ENCODE results near the gene FAM217B.
"Not testable (repeated sequence)": the region's sequence is repeated elsewhere in the genome, so short reads cannot be mapped to it uniquely, and the experiment has no call there.

FAM217B gene

DNA sequence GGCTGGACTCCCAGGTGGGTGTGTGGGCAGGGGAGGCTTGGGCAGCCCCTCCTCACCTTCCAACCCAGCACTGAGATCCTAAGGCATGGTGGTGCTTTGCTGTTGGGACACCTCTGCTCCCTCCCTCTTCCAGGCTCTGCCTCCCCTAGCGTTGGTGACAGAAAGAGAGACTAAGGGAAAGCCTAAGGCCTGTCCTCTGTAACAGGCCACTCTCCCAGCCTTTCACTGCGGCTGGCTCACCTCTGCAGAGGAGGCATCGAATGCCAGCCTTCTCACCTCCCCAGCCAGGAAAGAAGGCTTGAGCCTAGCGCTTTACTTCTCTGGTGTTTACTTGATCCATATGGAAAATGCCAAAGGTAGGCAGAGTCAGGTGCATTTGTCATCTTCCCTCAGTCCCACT is 14.5 kb downstream of the FAM217B start:
- Histone ChIP-seq H3K4me1 (no peaks in the 10 kb centered on the region), H3K36me3 (ENCODE audit: control insufficient read depth, insufficient read depth, low read length) (no peaks in the 10 kb centered on the region), H3K79me2 (no peaks in the 10 kb centered on the region), H3K9me3 (ENCODE audit: control insufficient read depth, low read length) (no peaks in the 10 kb centered on the region), H3K4me3 (ENCODE audit: low read depth, low read length) (no peak overlapping the region), H3K27me3 (ENCODE audit: control insufficient read depth, insufficient read depth, low read length) (no peaks in the 10 kb centered on the region), H3K9ac (no peak overlapping the region), H3K4me2 (ENCODE audit: low read length) (no peak overlapping the region), H2AFZ (no peak overlapping the region), H3K27ac (no peak overlapping the region)
- TF ChIP-seq CTCF (IDR thresholded peaks at IDR 0.05): no peak

GRCh38 chr20:59955131-59955796 is 15.1 kb downstream of the FAM217B start:
- H3K4me3 ChIP-seq (ENCODE audit: low read depth, low read length): no peak overlapping the region
- no peaks in the 10 kb centered on the region for H3K36me3 ChIP-seq (ENCODE audit: control insufficient read depth, insufficient read depth, low read length)
- no peaks in the 10 kb centered on the region for H3K27me3 ChIP-seq (ENCODE audit: control insufficient read depth, insufficient read depth, low read length)
- H3K9me3 ChIP-seq (ENCODE audit: control insufficient read depth, low read length): no peaks in the 10 kb centered on the region
- H3K4me1 ChIP-seq: no peaks in the 10 kb centered on the region
- H3K4me2 ChIP-seq (ENCODE audit: low read length): no peak overlapping the region
- TF ChIP-seq CTCF (IDR thresholded peaks at IDR 0.05): peak; percentile 18
- H2AFZ ChIP-seq: no peak overlapping the region
- no peak overlapping the region for H3K9ac ChIP-seq
- no peaks in the 10 kb centered on the region for H3K79me2 ChIP-seq
- H3K27ac ChIP-seq: no peak overlapping the region

- not testable (repeated sequence) for H3K4me2 ChIP-seq (ENCODE audit: low read length); H3K4me1 ChIP-seq; H2AFZ ChIP-seq; H3K9ac ChIP-seq; H3K36me3 ChIP-seq (ENCODE audit: control insufficient read depth, insufficient read depth, low read length); H3K4me3 ChIP-seq (ENCODE audit: low read depth, low read length); H3K27ac ChIP-seq; H3K27me3 ChIP-seq (ENCODE audit: control insufficient read depth, insufficient read depth, low read length); H3K79me2 ChIP-seq; H3K9me3 ChIP-seq (ENCODE audit: control insufficient read depth, low read length)
These were observed 17.4 kb downstream of the FAM217B start for GRCh38 chr20:59957568-59957967.

- H3K4me1 ChIP-seq: no peaks in the 10 kb centered on the region
- no peak within 1 kb of the TSS for H3K4me2 ChIP-seq (ENCODE audit: low read length)
- no peaks in the 10 kb centered on the region for H3K9me3 ChIP-seq (ENCODE audit: control insufficient read depth, low read length)
- no peaks in the 10 kb centered on the region for H3K27me3 ChIP-seq (ENCODE audit: control insufficient read depth, insufficient read depth, low read length)
- no peak within 1 kb of the TSS for H3K9ac ChIP-seq
- H2AFZ ChIP-seq: no peak within 1 kb of the TSS
- no peaks in the 10 kb centered on the region for H3K79me2 ChIP-seq
- H3K36me3 ChIP-seq (ENCODE audit: control insufficient read depth, insufficient read depth, low read length): no peaks in the 10 kb centered on the region
- H3K4me3 ChIP-seq (ENCODE audit: low read depth, low read length): no peak within 1 kb of the TSS
- no peak for TF ChIP-seq CTCF (IDR thresholded peaks at IDR 0.05)
- H3K27ac ChIP-seq: no peak within 1 kb of the TSS
These were observed 17.9 kb downstream of the FAM217B start, which contains the start of gene CDH26 for GRCh38 chr20:59958123-59958522. CDH26 (plus strand) TSS chr20:59958423; CDS start chr20:59958727, 304 bp downstream.

DNA sequence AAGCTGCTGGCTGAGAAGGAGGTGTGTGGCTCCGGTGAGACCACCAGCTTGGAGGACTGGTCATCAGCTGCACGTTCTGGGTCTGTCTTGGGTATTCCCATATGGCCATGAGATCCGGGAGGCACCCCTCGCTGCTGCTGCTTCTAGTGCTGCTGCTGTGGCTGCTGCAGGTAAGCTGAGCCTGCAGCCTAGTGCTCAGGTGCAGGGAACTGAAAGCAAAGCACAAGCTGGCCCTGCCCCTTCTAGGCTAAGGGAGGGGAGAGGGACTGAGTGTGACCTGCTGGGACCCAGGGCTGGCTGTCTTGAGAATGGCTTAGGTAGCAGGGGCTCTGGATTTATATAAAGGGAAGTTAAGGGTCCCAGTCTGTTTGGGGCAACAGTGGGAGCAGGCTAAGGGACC is 18.4 kb downstream of the FAM217B start:
- H3K4me1 ChIP-seq: no peaks in the 10 kb centered on the region
- H3K27ac ChIP-seq: no peak overlapping the region
- H2AFZ ChIP-seq: no peak overlapping the region

More for the DNA sequence above, 18.4 kb downstream of the FAM217B start:
- no peak overlapping the region for H3K9ac ChIP-seq
- H3K4me2 ChIP-seq (ENCODE audit: low read length): no peak overlapping the region
- no peaks in the 10 kb centered on the region for H3K36me3 ChIP-seq (ENCODE audit: control insufficient read depth, insufficient read depth, low read length)
- no peaks in the 10 kb centered on the region for H3K79me2 ChIP-seq
- no peak for TF ChIP-seq CTCF (IDR thresholded peaks at IDR 0.05)
- no peak overlapping the region for H3K4me3 ChIP-seq (ENCODE audit: low read depth, low read length)
- no peaks in the 10 kb centered on the region for H3K9me3 ChIP-seq (ENCODE audit: control insufficient read depth, low read length)
- H3K27me3 ChIP-seq (ENCODE audit: control insufficient read depth, insufficient read depth, low read length): no peaks in the 10 kb centered on the region

All from parathyroid adenoma (tissue), 2 donors.